HG02678 (cell line): ENCODE measurements around the gene ABL1.

Source experiments
- ATAC-seq: cut with Tn5 transposase; IDR thresholded peaks from one replicate; pipeline ENCODE4 v1.9.1; 2021; ENCODE audit warnings: mild to moderate bottlenecking, moderate library complexity; ENCODE audit not compliant: unreplicated experiment

Gene ABL1

GRCh38 chr9:130870491-130871381, 35.7 kb downstream of the ABL1 start:
- peak; percentile 72 for ATAC-seq

GRCh38 chr9:130871395-130872062, 36.5 kb downstream of the ABL1 start:
- no peak for ATAC-seq

DNA sequence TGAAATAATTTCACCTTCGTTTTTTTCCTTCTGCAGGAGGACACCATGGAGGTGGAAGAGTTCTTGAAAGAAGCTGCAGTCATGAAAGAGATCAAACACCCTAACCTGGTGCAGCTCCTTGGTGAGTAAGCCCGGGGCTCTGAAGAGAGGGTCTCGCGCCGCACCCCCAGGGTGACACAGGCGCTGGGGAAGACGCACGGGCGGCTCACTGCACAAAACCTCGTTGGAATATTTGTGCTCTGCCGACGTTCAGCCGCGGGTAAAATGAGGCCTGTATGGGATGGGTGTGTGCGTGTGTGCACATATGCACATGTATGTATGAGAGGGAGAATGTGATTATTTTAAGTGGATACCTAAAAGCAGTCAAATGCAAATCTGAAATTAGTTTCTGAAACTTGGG, 37.0 kb downstream of the ABL1 start:
- ATAC-seq: no peak

DNA sequence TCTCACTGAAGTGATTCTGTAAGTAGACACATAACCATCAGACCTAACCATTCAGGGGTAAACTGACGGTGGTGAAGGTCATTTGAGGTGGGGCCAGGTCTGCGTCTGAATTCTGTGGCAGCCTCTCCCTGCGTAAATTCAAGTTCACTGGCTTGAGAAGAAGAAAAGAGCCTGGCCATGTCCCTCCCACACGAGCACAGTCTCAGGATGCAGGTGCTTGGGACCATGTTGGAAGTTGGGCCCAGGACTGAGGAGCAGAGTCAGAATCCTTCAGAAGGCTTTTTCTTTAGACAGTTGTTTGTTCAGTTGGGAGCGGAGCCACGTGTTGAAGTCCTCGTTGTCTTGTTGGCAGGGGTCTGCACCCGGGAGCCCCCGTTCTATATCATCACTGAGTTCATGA, 37.5 kb downstream of the ABL1 start:
- no peak for ATAC-seq

DNA sequence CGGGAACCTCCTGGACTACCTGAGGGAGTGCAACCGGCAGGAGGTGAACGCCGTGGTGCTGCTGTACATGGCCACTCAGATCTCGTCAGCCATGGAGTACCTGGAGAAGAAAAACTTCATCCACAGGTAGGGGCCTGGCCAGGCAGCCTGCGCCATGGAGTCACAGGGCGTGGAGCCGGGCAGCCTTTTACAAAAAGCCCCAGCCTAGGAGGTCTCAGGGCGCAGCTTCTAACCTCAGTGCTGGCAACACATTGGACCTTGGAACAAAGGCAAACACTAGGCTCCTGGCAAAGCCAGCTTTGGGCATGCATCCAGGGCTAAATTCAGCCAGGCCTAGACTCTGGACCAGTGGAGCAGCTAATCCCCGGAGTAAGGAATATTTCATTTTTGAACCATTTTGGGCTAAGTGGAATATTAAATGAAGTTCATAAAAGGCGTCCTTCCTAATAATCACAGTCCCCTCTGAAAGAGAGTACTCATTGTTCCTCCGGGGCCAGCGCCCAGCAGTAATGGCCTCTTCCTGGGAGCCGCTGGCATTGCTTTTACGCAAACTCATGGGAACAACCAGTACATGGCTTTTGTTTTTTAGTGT, 38.0 kb downstream of the ABL1 start:
- ATAC-seq: no peak

DNA sequence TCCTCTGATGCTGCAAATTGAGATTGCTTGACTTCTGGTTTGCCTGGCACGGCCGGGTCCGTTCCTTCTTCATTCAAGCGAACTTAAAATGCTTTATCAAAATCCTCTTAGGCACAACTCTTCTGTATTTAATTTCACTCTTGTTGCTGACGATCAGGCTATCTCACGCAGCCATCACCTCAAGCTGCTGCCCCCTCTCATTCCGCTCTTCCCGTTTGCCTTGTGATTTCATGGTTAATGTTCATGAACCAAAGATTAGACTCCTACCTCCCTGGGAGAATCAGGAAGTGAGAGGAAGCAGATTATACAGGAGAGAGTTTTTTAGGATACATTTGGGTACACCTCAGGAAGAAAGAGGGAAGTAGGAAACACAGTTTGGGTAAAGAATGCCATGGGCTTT, 38.9 kb downstream of the ABL1 start:
- no peak for ATAC-seq

DNA sequence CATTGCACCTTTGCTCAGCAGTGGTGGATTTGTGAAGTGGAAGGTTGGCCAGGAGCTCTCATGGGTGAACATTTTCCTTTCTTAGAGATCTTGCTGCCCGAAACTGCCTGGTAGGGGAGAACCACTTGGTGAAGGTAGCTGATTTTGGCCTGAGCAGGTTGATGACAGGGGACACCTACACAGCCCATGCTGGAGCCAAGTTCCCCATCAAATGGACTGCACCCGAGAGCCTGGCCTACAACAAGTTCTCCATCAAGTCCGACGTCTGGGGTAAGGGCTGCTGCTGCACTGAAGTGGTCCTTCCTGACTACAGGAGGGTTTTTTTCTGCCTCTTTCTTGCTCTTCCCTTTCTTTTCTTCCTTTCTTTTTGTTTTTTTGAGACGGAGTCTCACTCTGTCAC, 39.7 kb downstream of the ABL1 start:
- ATAC-seq: no peak

GRCh38 chr9:130877300-130877699, 42.2 kb downstream of the ABL1 start:
- no peak for ATAC-seq

- no peak for ATAC-seq
Measured at GRCh38 chr9:130878295-130878694, 43.2 kb downstream of the ABL1 start.

GRCh38 chr9:130879863-130880411, 44.9 kb downstream of the ABL1 start:
- ATAC-seq: no peak

GRCh38 chr9:130880599-130881220, 45.7 kb downstream of the ABL1 start:
- ATAC-seq: no peak

DNA sequence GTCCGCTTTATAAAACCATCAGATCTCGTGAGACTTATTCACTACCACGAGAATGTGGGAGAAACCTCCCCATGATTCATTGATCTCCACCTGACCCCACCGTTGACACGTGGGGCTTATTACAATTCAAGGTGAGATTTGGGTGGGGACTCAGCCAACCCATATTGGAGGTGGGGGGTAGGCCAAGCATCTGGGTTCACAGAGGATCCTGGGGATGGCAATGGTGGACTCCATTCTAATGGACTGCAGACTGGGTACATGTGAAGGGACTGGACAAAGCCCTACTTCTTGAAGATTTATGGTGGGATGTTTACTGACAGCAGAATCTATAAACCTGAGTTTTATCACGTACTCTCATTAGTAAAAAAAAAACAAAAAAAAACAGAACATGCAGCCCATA, 46.5 kb downstream of the ABL1 start:
- no peak for ATAC-seq

DNA sequence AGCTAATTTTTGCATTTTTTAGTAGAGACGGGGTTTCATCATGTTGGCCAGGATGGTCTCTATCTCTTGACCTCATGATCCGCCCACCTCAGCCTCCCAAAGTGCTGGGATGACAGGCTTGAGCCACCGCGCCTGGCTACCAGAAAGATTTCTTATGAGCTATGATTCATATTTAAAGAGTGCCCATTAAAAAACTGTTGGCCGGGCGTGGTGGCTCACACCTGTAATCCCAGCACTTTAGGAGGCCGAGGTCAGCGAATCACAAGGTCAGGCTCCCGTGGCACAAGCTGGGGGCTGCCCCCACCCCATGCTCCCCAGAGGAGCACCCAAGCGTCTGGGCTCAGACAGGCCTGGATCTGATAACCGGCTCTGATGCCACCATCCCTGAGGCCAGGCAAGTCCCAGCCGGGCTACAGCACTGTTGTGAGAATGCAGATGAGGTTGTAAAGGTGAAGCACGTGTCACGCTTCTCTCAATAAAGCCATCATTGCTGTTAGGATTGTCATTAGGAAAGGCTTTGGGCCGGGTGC, 47.7 kb downstream of the ABL1 start:
- ATAC-seq: no peak

DNA sequence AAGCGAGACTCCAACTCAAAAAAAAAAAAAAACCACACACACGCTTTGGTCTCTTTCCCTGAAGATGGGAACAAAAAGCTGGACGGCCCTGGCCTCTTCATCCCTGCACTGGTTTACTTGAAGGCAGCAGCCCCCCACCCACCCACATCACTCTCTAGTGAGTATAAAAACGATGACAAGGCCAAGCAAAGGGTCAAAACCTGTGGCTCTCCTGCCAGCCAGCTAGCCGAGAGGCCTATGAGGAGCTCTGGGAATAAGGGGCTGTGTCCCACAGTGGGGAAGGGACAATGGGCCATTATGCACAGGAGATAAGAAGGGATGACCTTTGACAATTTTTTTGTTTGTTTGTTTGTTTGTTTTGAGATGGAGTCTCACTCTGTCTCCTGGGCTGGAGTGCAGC, 48.4 kb downstream of the ABL1 start:
- ATAC-seq: no peak

- ATAC-seq: no peak
Measured at GRCh38 chr9:130884111-130884531, 49.1 kb downstream of the ABL1 start.

DNA sequence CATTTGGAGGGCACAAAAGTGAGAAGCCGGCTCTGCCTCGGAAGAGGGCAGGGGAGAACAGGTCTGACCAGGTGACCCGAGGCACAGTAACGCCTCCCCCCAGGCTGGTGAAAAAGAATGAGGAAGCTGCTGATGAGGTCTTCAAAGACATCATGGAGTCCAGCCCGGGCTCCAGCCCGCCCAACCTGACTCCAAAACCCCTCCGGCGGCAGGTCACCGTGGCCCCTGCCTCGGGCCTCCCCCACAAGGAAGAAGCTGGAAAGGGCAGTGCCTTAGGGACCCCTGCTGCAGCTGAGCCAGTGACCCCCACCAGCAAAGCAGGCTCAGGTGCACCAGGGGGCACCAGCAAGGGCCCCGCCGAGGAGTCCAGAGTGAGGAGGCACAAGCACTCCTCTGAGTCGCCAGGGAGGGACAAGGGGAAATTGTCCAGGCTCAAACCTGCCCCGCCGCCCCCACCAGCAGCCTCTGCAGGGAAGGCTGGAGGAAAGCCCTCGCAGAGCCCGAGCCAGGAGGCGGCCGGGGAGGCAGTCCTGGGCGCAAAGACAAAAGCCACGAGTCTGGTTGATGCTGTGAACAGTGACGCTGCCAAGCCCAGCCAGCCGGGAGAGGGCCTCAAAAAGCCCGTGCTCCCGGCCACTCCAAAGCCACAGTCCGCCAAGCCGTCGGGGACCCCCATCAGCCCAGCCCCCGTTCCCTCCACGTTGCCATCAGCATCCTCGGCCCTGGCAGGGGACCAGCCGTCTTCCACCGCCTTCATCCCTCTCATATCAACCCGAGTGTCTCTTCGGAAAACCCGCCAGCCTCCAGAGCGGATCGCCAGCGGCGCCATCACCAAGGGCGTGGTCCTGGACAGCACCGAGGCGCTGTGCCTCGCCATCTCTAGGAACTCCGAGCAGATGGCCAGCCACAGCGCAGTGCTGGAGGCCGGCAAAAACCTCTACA, 49.8 kb downstream of the ABL1 start:
- ATAC-seq: no peak

DNA sequence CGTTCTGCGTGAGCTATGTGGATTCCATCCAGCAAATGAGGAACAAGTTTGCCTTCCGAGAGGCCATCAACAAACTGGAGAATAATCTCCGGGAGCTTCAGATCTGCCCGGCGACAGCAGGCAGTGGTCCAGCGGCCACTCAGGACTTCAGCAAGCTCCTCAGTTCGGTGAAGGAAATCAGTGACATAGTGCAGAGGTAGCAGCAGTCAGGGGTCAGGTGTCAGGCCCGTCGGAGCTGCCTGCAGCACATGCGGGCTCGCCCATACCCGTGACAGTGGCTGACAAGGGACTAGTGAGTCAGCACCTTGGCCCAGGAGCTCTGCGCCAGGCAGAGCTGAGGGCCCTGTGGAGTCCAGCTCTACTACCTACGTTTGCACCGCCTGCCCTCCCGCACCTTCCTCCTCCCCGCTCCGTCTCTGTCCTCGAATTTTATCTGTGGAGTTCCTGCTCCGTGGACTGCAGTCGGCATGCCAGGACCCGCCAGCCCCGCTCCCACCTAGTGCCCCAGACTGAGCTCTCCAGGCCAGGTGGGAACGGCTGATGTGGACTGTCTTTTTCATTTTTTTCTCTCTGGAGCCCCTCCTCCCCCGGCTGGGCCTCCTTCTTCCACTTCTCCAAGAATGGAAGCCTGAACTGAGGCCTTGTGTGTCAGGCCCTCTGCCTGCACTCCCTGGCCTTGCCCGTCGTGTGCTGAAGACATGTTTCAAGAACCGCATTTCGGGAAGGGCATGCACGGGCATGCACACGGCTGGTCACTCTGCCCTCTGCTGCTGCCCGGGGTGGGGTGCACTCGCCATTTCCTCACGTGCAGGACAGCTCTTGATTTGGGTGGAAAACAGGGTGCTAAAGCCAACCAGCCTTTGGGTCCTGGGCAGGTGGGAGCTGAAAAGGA, 50.7 kb downstream of the ABL1 start:
- ATAC-seq: no peak

DNA sequence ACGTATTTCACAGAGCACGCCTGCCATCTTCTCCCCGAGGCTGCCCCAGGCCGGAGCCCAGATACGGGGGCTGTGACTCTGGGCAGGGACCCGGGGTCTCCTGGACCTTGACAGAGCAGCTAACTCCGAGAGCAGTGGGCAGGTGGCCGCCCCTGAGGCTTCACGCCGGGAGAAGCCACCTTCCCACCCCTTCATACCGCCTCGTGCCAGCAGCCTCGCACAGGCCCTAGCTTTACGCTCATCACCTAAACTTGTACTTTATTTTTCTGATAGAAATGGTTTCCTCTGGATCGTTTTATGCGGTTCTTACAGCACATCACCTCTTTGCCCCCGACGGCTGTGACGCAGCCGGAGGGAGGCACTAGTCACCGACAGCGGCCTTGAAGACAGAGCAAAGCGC, 51.9 kb downstream of the ABL1 start:
- no peak for ATAC-seq
